ENCODE data around the gene TXNDC2. TPM values are rescaled to one million over a fixed set of nuclear protein-coding genes. Genes with fewer than 3 reads are reported as not detected.

Gene TXNDC2
- total and polyA plus RNA-seq, 4 donors, result under 0.01 to 0.09 TPM; not detected in 2

- Histone ChIP-seq H3K27me3 (ENCODE audit: control insufficient read depth in 4 of 4, insufficient read depth in 4 of 4, low read length in 3 of 4) (no peaks in the 10 kb centered on the region), H3K4me1 (ENCODE audit: control insufficient read depth in 4 of 4, insufficient read depth in 4 of 4, low read length in 3 of 4) (peaks cover 8 to 45% (median 34%) of the 10 kb centered on the region in 4 donors), H3K4me3 (ENCODE audit: low read depth in 1 of 3, low read length in 3 of 3) (peak overlapping the region in 2 of 3 donors; percentile 85 to 99), H3K9ac (ENCODE audit: low read depth in 1 of 2, low read length in 2 of 2) (peak overlapping the region in 1 of 2 donors; percentile 98), H3K36me3 (ENCODE audit: control insufficient read depth in 4 of 4, insufficient read depth in 3 of 4, low read depth in 1 of 4, low read length in 3 of 4) (no peaks in the 10 kb centered on the region), H3K9me3 (ENCODE audit: control insufficient read depth in 4 of 4, low read length in 3 of 4) (no peaks in the 10 kb centered on the region), H3K27ac (ENCODE audit: low read depth in 1 of 2, low read length in 2 of 2) (peak overlapping the region; percentile 100)
- TF ChIP-seq CTCF (IDR thresholded peaks at IDR 0.05; ENCODE audit: low read depth, low read length, missing input control) (no peak), RAD21 (IDR thresholded peaks at IDR 0.05) (no peak), FOXA1 (IDR thresholded peaks at IDR 0.05) (no peak), HNF4A (conservative IDR thresholded peaks at IDR 0.05) (no peak), YY1 (IDR thresholded peaks at IDR 0.05) (no peak), JUND (IDR thresholded peaks at IDR 0.05) (no peak), ZBTB33 (IDR thresholded peaks at IDR 0.05) (no peak), GABPA (IDR thresholded peaks at IDR 0.05 in 1 of 2, conservative IDR thresholded peaks at IDR 0.05 in 1 of 2) (no peak), HNF4G (IDR thresholded peaks at IDR 0.05) (no peak), NR2F2 (IDR thresholded peaks at IDR 0.05) (no peak), SP1 (IDR thresholded peaks at IDR 0.05) (no peak), EGR1 (IDR thresholded peaks at IDR 0.05; ENCODE audit: low read depth in 2 of 2) (no peak), ATF3 (IDR thresholded peaks at IDR 0.05) (no peak), RXRA (IDR thresholded peaks at IDR 0.05) (no peak), TAF1 (conservative IDR thresholded peaks at IDR 0.05) (no peak), REST (IDR thresholded peaks at IDR 0.05) (no peak), FOXA2 (IDR thresholded peaks at IDR 0.05) (no peak)
- TF ChIP-seq, protein P1, sequence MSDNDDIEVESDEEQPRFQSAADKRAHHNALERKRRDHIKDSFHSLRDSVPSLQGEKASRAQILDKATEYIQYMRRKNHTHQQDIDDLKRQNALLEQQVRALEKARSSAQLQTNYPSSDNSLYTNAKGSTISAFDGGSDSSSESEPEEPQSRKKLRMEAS (IDR thresholded peaks at IDR 0.05), result no peak
- WGBS, result 17% methylated on average over 2 of the region's 2 CpGs
- no peak for DNase-seq (ENCODE audit: low spot score)
These were observed 30.4 kb downstream of the TXNDC2 start for GRCh38 chr18:9916077-9916639.

All from liver (tissue), 9 donors.